Forelimb muscle (tissue), 1 donor: ENCODE data around the gene AIFM3. TPM values are rescaled to one million over a fixed set of nuclear protein-coding genes. Genes with fewer than 3 reads are reported as not detected.

Experiments used
- DNase-seq: peaks from one replicate; pipeline ENCODE4 v3.0.0-alpha.2; 2013; ENCODE audit warnings: low read depth
- polyA plus RNA-seq: library from polyadenylated mRNA; unstranded; fragments of 120-200 nt; gene quantifications from one replicate; pipeline ENCODE4 v1.2.1, GENCODE V29; 2013; ENCODE audit not compliant: insufficient read length

The AIFM3 gene
- polyA plus RNA-seq, 1 donor = 0.19 TPM

GRCh38 chr22:21025763-21026755 is 59.0 kb downstream of the AIFM3 start:
- DNase-seq = no peak

- no peak for DNase-seq
Measured at GRCh38 chr22:21026783-21027692, 60.0 kb downstream of the AIFM3 start.

- no peak for DNase-seq
Measured at GRCh38 chr22:21028277-21029251, 61.5 kb downstream of the AIFM3 start.

GRCh38 chr22:21029486-21030025 is 62.5 kb downstream of the AIFM3 start:
- no peak for DNase-seq

GRCh38 chr22:21030032-21030431 is 63.0 kb downstream of the AIFM3 start:
- DNase-seq = no peak

Other genes starting within 250 kb of the AIFM3 start
- gene SERPIND1, start 193.1 kb upstream of the AIFM3 start, polyA plus RNA-seq = not detected
- 30.3 TPM for gene PI4KA, start 108.4 kb upstream of the AIFM3 start, polyA plus RNA-seq
- gene SNAP29, start 108.2 kb upstream of the AIFM3 start, polyA plus RNA-seq = 18.0 TPM
- 41.5 TPM for gene CRKL, start 49.8 kb upstream of the AIFM3 start, polyA plus RNA-seq
- 32.6 TPM for gene LZTR1, start 15.0 kb downstream of the AIFM3 start, polyA plus RNA-seq
- 15.5 TPM for gene THAP7, start 34.9 kb downstream of the AIFM3 start, polyA plus RNA-seq
- 26.5 TPM for gene P2RX6, start 47.9 kb downstream of the AIFM3 start, polyA plus RNA-seq
- gene SLC7A4, start 65.3 kb downstream of the AIFM3 start, polyA plus RNA-seq = 0.81 TPM
- 0.18 TPM for gene LRRC74B, start 78.7 kb downstream of the AIFM3 start, polyA plus RNA-seq